ES-I3 (cell line): Measurements from ENCODE around the gene PLCL1.

Experiments
- H3K36me3 ChIP-seq: 2 replicates; pipeline ENCODE4 v1.6.1; 2013; ENCODE audit warnings: mild to moderate bottlenecking, low read length, control low read depth, moderate library complexity; ENCODE audit not compliant: insufficient read depth
- H3K4me1 ChIP-seq: 2 replicates; pipeline ENCODE4 v1.6.1; 2013; ENCODE audit warnings: mild to moderate bottlenecking, control low read depth, low read length; ENCODE audit not compliant: insufficient read depth
- H3K9ac ChIP-seq: 2 replicates; pipeline ENCODE4 v1.6.1; 2013; ENCODE audit warnings: low read depth, mild to moderate bottlenecking, low read length, moderate library complexity
- H3K9me3 ChIP-seq: 2 replicates; pipeline ENCODE4 v1.6.1; 2013; ENCODE audit warnings: mild to moderate bottlenecking, low read length, moderate library complexity; ENCODE audit not compliant: control insufficient read depth, insufficient read depth

PLCL1 gene

DNA sequence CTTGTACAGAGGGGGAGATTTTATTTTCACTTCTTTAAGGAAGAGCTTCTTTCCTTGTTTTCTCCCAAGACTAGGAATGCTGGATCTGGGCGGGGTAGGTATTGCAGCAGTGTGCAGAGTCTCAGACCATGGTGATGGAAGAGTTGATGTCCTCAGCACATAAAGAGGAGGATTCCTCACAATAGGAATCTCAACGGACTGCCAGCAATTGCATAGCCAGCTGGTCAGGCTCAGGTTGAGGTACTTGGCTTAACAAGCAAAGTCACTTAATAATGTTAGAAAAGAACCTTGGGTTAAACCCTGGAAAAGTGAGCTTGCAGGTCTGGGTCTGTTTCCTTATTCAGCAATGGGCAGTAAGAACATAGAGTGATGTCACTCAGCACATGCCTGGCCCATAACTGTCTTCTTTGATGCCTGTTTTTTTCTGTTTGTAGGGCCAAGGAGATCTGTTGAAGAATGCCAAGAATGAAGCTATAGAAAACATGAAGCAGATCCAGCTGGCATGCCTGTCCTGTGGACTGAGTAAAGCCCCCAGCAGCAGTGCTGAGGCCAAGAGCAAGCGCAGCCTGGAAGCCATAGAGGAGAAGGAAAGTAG lies 342.1 kb downstream of the PLCL1 start:
- Histone ChIP-seq H3K9me3 (no peaks in the 10 kb centered on the region), H3K4me1 (no peaks in the 10 kb centered on the region), H3K36me3 (no peaks in the 10 kb centered on the region)

DNA sequence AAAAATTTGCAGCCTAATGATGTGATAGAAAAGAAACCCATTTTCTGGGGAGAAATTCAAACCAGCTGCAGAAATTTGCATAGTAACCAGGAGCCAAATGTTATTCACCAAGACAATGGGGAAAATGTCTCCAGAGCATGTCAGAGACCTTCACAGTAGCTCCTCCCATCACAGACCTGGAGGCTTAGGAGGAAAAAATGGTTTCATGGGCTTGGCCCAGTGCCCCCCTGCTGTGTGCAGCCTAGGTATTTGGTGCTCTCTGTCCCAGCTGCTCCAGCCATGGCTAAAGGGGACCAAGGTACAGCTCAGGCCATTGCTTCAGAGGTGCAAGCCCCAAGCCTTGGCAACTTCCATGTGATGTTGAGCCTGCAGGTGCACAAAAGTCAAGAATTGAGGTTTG lies 352.9 kb downstream of the PLCL1 start:
- Histone ChIP-seq H3K4me1 (no peaks in the 10 kb centered on the region), H3K36me3 (no peaks in the 10 kb centered on the region), H3K9me3 (no peaks in the 10 kb centered on the region; the same call in 1 of the 2 replicates), H3K9ac (no peak overlapping the region)

More for the DNA sequence above, 342.1 kb downstream of the PLCL1 start:
- no peak overlapping the region for H3K9ac ChIP-seq

DNA sequence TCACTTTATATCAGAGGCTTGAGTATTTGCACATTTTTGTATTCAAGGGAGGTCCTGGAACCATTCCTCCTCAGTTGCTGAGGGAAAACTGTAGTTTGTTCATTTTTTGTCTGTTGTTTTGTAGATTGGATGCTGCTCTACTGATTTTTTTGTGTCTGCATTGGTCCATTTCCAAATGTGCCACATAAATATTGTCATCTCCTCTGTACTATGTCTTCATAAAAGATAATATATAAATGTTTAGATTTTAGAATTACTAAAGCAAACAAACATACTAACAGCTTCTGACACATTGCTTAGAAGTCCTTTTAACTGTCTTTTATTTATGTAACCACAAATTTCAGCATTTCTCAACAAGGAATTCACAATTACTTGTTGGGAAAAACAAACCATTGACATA lies 356.8 kb downstream of the PLCL1 start:
- Histone ChIP-seq H3K36me3 (no peaks in the 10 kb centered on the region), H3K4me1 (no peaks in the 10 kb centered on the region), H3K9ac (no peak overlapping the region), H3K9me3 (no peaks in the 10 kb centered on the region; the same call in 1 of the 2 replicates)

DNA sequence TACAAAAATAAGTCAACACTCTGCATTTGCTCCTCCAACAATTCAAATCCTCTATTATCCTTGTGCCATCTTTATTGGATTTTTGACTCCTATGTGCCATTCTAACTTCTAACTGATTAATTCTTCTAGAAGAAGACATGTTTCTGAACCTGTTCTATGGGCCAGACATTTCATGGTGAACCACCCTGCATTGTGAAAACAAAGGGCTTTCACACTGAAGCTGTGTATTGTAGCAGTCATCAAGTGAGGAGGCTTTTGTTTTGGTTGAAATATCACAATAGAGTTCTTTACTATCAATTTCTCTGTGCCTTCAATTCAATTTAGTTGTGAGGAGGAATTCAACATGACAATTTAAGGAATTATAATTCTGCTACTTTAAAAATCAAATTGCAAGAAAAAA lies 357.9 kb downstream of the PLCL1 start:
- Histone ChIP-seq H3K36me3 (no peaks in the 10 kb centered on the region), H3K9ac (no peak overlapping the region), H3K4me1 (no peaks in the 10 kb centered on the region), H3K9me3 (no peaks in the 10 kb centered on the region)

DNA sequence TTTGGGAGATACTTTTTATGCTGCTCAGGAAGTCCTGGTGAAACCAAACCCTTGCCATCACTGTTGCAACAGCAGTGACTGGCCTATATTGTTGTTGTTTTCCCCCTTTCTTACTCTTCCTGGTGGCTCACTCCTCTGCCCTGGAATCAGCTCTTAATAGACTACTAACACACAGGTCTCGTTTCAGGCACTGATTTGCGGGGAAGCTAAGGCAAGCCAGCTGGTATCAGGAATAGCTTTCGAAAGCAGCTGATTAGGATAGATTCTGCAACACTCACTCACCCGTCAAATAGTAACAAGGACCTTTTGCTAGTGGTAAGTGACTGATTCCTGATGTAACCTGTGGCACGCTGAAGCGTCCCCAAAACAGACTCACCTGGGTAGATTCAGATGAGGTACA lies 360.4 kb downstream of the PLCL1 start:
- no peaks in the 10 kb centered on the region for H3K9me3 ChIP-seq
- no peak overlapping the region for H3K9ac ChIP-seq
- no peaks in the 10 kb centered on the region for H3K4me1 ChIP-seq
- H3K36me3 ChIP-seq, result no peaks in the 10 kb centered on the region

DNA sequence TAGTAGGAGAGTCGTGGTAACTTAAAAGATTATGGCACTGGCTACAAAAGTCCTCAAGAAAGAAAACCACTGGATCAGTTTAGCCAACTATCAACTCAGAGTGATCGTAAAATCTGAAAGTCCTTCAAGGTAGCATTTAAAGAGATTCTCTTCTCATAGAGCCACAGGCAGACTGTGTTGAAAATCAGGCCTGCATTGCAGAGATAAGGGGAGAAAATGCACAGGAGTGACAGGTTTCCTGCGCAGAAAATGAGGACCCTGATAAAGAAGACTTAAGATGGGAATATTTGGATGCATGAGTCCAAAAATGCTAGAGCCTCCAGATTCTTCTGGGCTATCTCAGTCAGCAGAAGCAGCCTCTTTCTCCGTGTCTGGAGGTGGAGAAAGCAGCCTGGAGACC lies 360.9 kb downstream of the PLCL1 start:
- H3K9ac ChIP-seq, result no peak overlapping the region
- H3K36me3 ChIP-seq, result no peaks in the 10 kb centered on the region
- H3K4me1 ChIP-seq, result no peaks in the 10 kb centered on the region
- H3K9me3 ChIP-seq, result no peaks in the 10 kb centered on the region

DNA sequence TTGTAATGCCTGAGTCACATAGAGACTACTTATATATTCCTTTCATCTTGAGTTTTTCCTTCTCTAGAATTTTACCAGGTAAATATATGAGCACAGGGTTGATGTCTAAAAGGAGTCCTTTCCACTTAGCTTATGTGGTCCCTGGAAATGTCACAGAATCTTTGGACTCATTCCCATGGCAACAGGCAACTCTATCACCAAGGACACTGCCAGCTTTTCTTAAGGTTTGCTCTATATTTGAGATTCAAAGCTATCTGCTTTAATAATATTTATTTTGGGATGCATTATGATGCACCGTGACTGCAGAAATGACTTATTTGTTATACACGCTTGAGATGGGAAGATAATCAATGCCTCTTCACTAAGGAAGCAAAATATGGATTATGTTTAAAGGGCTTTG lies 363.0 kb downstream of the PLCL1 start:
- H3K9ac ChIP-seq, result no peak overlapping the region
- H3K4me1 ChIP-seq, result no peaks in the 10 kb centered on the region
- H3K9me3 ChIP-seq, result no peaks in the 10 kb centered on the region
- no peaks in the 10 kb centered on the region for H3K36me3 ChIP-seq

DNA sequence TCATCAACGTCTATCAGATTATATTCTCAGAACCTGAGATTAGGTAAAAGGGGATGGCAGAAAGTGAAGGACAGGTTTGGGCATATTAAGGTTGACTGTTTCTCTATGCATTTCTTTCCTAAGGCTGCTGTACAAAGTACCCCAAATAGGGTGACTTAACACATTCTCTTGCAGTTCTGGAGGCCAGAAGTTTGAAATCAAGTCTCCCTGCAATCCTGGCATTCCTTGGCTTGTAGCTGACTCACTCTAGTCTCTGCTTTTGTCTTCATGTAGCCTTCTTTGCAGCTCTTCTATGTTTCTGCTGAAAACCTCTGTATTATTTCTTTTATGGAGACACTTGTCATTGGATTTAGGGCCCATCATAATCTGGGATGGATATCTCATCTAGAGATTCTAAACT lies 364.3 kb downstream of the PLCL1 start:
- Histone ChIP-seq H3K36me3 (no peaks in the 10 kb centered on the region), H3K4me1 (no peaks in the 10 kb centered on the region), H3K9ac (no peak overlapping the region), H3K9me3 (no peaks in the 10 kb centered on the region)

DNA sequence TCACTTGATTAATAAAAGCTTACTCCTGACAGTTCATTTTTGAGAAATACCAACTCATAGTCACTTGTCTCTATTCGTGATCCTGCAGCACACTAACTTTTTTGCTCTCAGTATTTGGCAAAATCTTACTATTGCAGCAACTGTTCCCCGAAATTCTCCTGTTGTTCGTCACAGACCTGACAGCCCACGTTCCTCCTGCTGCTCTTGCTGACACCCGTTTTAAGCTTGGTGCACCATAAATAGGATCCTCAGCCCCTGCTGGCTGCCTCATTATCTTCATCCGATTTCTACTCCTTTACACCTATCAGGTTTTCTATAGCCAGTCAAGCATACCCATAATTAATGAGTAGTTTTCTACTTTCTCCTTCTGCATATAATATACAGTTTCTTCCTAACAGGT lies 368.8 kb downstream of the PLCL1 start:
- Histone ChIP-seq H3K9me3 (no peaks in the 10 kb centered on the region; the same call in 1 of the 2 replicates), H3K4me1 (no peaks in the 10 kb centered on the region), H3K9ac (no peak overlapping the region), H3K36me3 (no peaks in the 10 kb centered on the region)

DNA sequence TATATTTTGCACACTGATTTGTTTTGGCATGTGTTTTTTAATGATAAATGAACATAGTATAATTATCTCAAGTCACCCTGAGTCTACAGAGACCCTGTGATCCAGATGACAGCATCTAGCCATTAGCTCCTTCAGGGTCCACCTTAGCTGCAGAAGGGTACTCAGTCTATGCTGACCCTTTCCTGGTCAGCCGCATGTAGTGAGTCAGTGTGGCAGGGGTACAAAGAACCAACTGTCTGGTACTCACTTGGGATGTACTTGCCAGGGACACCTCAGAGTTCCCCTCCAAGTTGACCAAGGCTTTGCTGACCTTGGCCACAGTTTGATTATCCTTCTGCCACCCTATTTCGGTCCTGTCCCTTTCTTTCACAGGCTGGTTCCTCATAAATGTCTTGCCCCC lies 369.5 kb downstream of the PLCL1 start:
- H3K9me3 ChIP-seq, result no peaks in the 10 kb centered on the region; the same call in 1 of the 2 replicates
- H3K36me3 ChIP-seq, result no peaks in the 10 kb centered on the region
- no peak overlapping the region for H3K9ac ChIP-seq
- no peaks in the 10 kb centered on the region for H3K4me1 ChIP-seq

DNA sequence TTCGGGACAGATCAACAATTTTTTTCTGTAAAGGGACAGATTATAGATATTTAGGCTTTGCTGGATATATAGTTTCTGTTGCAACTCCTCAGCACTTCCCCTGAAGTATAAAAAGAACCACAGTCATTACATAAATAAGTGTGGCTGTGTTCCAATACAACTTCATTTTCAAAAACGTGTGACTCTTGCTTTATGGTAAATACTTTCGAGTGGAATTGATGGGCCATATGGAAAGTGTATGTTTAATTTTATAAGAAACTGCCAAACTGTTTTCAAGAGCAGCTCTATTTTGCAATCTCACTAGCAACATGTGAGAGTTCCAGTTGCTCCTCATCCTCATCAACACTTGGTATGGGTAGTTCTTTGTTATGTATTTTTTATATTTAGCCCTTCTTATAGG lies 370.9 kb downstream of the PLCL1 start:
- Histone ChIP-seq H3K4me1 (no peaks in the 10 kb centered on the region), H3K9me3 (no peaks in the 10 kb centered on the region; the same call in 1 of the 2 replicates), H3K36me3 (no peaks in the 10 kb centered on the region), H3K9ac (no peak overlapping the region)

DNA sequence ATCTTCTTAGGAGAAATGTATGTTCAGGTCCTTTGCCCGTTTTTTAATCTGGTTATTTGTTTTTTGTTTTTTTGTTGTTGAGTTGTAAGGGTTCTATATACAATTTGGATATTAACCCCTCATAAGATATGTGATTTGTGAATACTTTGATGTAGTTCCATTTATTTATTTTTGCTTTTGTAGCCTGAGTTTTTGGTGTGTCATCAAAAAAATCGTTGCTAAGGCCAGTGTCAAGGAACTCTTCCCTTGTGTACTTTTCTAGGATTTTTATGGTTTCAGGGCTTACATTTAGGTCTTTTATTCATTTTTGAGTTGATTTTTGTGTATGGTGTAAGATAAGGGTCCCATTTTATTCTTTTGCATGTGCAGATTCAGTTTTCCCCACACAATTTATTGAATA lies 372.6 kb downstream of the PLCL1 start:
- Histone ChIP-seq H3K4me1 (no peaks in the 10 kb centered on the region), H3K9me3 (no peaks in the 10 kb centered on the region; the same call in 1 of the 2 replicates), H3K36me3 (no peaks in the 10 kb centered on the region), H3K9ac (no peak overlapping the region)

DNA sequence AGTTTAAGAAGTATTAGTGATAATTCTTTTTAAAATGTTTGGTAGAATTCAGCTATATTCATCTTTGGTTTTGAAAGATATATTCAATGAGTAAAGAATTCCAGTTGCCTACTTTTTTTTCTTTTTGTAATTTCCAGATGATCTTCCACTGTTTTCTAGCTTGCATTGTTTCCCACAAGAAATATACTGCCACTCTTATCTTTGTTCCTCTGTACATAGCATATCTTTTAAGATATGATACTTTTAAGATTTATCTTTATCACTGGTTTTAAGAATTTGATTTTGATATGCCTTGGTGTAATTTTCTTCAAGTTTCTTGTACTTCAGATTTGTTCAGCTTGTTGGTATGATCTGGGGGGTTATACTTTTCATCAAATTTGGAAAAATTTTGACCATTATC lies 374.4 kb downstream of the PLCL1 start:
- Histone ChIP-seq H3K4me1 (no peaks in the 10 kb centered on the region), H3K9ac (no peak overlapping the region), H3K9me3 (no peaks in the 10 kb centered on the region; the same call in 1 of the 2 replicates), H3K36me3 (no peaks in the 10 kb centered on the region)

DNA sequence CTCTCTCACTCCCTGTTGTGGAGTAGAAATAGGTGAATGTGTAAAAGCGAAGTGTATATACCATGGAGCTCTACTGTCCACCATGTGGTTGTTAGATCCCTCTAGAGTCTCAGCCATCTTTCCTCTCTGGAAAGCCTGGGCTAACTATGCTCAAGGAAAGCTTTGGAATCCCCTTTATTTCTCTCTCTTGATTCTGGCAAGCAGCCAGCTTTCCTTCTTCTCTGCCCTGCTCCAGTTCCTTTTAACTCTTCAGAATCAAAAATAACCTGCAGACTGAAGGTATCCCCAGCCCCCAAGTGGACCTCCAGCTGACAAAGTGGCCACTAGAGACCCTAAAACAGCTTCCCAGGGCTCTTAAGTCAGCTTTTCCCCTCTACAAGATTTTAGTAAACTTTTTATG lies 381.9 kb downstream of the PLCL1 start:
- H3K36me3 ChIP-seq, result no peaks in the 10 kb centered on the region
- no peaks in the 10 kb centered on the region for H3K9me3 ChIP-seq
- no peak overlapping the region for H3K9ac ChIP-seq
- no peaks in the 10 kb centered on the region for H3K4me1 ChIP-seq

DNA sequence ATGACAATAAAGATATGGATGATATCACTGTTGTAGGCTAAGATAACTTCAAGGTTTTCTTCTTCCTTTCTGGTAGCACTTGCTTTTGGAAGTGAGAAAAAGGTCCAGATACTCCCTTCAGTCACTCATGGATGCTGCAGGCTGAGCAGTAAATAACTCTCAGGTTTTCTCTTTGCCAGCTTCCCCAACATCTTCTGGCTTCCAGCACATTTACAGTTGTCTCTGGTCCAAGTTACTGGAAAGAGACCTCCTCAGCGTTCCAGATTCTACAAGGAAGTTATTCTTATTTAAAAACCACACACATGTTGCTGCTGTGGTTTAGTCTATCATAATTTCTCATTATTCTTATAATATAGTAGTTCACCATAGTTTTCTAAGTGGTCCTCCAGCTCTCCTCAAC lies 383.4 kb downstream of the PLCL1 start:
- Histone ChIP-seq H3K9me3 (no peaks in the 10 kb centered on the region), H3K36me3 (no peaks in the 10 kb centered on the region), H3K4me1 (no peaks in the 10 kb centered on the region), H3K9ac (no peak overlapping the region)

DNA sequence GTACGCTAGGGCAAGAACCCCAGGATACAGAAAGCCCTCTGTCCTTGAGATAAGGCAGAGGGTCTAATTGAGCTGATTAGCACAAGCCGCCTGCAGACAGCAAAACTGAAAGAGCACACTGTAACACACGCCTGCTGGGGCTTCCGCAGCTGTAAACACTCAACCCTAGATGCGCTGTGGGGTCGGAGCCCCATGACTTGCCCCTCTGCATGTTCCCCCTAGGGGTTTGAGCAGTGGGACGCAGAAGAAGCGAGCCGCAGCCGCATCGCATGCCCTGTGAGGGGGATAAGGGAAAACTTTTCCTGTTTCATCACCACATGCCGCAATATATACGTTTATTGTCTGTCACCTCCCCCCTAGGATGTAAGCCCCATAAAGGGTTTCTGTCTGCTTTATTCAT lies 384.6 kb downstream of the PLCL1 start:
- H3K9ac ChIP-seq, result no peak overlapping the region
- H3K9me3 ChIP-seq, result no peaks in the 10 kb centered on the region
- no peaks in the 10 kb centered on the region for H3K36me3 ChIP-seq
- no peaks in the 10 kb centered on the region for H3K4me1 ChIP-seq
